ENCODE results near the gene FER1L5. TPM values are rescaled to one million over a fixed set of nuclear protein-coding genes. Genes with fewer than 3 reads are reported as not detected.

Gene FER1L5
- total RNA-seq, 4 donors from 2014 or later: not detected

DNA sequence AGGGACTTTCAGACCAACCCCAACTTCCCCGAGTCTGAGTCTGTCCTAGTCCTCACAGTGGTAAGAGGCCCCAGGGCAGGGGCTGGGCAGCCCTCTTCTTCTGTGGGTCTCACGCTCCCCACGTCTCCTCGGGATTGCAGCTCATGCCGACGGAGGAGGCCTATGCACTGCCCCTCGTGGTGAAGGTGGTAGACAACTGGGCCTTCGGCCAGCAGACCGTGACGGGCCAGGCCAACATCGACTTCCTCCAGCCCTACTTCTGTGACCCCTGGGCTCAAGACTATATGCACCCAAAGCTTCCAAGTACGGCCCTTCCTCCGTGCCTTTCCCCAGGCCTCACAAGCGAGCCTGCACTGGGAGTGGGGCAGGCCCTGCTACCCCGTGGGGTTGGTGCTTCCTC is 53.0 kb downstream of the FER1L5 start:
- Histone ChIP-seq H3K27me3 (no peaks in the 10 kb centered on the region), H3K9me3 (no peaks in the 10 kb centered on the region), H3K36me3 (peaks cover 0 to 9% of the 10 kb centered on the region in 2 donors), H3K27ac (no peak overlapping the region), H3K4me3 (no peak overlapping the region), H3K4me1 (no peaks in the 10 kb centered on the region)
- ATAC-seq: no peak
- TF ChIP-seq POLR2A (IDR thresholded peaks at IDR 0.05) (no peak), POLR2AphosphoS5 (IDR thresholded peaks at IDR 0.05) (no peak), EP300 (IDR thresholded peaks at IDR 0.05) (no peak)
- TF ChIP-seq, protein P1, sequence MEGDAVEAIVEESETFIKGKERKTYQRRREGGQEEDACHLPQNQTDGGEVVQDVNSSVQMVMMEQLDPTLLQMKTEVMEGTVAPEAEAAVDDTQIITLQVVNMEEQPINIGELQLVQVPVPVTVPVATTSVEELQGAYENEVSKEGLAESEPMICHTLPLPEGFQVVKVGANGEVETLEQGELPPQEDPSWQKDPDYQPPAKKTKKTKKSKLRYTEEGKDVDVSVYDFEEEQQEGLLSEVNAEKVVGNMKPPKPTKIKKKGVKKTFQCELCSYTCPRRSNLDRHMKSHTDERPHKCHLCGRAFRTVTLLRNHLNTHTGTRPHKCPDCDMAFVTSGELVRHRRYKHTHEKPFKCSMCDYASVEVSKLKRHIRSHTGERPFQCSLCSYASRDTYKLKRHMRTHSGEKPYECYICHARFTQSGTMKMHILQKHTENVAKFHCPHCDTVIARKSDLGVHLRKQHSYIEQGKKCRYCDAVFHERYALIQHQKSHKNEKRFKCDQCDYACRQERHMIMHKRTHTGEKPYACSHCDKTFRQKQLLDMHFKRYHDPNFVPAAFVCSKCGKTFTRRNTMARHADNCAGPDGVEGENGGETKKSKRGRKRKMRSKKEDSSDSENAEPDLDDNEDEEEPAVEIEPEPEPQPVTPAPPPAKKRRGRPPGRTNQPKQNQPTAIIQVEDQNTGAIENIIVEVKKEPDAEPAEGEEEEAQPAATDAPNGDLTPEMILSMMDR (IDR thresholded peaks at IDR 0.05): no peak
- no CpG with 5 or more reads among the region's 15 CpGs for WGBS, 2 donors (ENCODE audit: low coverage in 1 of 2)

DNA sequence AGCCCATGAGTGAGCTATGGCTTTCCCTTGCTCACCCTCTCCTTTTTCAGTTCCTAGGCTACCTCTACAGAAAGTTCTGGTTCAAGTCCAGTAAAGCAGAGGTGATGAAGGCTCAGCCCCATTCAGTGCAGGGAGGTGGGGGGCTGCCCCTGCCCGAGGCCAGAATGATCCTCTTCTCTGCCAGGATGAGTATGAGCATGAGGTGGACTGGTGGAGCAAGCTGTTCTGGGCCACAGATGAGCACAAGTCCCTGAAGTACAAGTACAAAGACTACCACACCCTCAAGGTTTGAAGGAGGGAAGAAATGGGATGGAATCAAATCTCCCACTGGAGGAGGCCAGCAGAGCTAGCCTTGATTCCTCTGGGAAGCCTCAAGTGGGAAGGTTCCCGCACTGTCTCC is 54.9 kb downstream of the FER1L5 start:
- peaks cover 0 to 26% of the 10 kb centered on the region in 2 donors for H3K36me3 ChIP-seq
- WGBS, 2 donors (ENCODE audit: low coverage in 1 of 2): no CpG with 5 or more reads among the region's 2 CpGs
- no peak overlapping the region for H3K4me3 ChIP-seq
- no peak for ATAC-seq
- H3K9me3 ChIP-seq: no peaks in the 10 kb centered on the region
- no peaks in the 10 kb centered on the region for H3K27me3 ChIP-seq
- TF ChIP-seq EP300 (IDR thresholded peaks at IDR 0.05) (no peak), POLR2A (IDR thresholded peaks at IDR 0.05) (no peak), POLR2AphosphoS5 (IDR thresholded peaks at IDR 0.05) (no peak)
- TF ChIP-seq, protein P1 (IDR thresholded peaks at IDR 0.05): no peak
- no peaks in the 10 kb centered on the region for H3K4me1 ChIP-seq
- no peak overlapping the region for H3K27ac ChIP-seq

DNA sequence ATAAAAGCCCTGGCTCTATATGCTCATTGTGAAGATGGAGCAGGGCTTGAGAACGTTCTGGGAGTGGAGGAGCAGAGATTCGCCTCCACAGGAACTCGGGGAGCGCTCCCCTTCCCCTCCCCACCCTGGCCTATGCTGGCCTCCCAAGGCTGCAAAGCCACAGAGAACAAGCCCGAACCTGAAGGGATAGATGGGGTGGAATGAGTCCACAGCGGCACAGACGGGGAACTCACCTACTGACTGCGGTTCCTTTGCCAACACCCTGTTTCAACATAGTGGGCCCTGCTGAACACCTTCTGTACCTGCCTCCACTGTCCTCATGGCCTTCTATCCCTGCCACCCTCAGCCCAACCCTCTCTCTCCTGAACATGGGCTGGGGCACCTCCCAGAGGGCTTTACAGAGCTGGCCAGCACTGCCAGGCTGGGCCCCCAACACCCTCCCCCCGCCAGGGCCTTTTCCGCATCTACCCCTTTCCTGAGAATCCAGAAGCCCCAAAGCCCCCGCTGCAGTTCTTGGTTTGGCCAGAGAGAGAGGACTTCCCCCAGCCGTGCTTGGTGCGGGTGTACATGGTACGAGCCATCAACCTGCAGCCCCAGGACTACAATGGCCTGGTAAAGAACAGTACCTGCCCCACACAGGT is 55.8 kb downstream of the FER1L5 start:
- Histone ChIP-seq H3K27me3 (no peaks in the 10 kb centered on the region), H3K4me1 (no peaks in the 10 kb centered on the region), H3K9me3 (no peaks in the 10 kb centered on the region), H3K36me3 (peaks cover 0 to 35% of the 10 kb centered on the region in 2 donors), H3K27ac (no peak overlapping the region), H3K4me3 (no peak overlapping the region)
- TF ChIP-seq POLR2A (IDR thresholded peaks at IDR 0.05) (no peak), POLR2AphosphoS5 (IDR thresholded peaks at IDR 0.05) (no peak)
- TF ChIP-seq, protein P1 (IDR thresholded peaks at IDR 0.05): no peak
- no peak for ATAC-seq
- 100% methylated on average over 2 of the region's 14 CpGs; no CpG with 5 or more reads in 1 of the 2 donors for WGBS, 2 donors (ENCODE audit: low coverage in 1 of 2)

DNA sequence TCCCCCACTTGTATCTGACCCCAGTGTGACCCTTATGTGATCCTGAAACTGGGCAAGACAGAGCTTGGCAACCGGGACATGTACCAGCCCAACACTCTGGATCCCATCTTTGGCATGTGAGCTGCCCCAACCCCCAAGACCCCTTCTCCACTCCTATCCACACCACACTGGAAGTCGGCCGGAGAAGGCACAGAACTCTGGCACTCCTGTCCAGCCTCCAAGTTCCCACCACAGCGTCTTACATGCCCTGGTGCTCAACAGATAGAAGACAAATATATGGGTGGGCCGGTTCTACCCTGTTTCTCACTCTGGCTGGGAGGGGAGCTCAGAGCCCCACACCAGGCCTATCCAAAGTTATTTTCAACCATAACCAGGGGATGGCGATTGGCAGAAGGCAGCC is 56.5 kb downstream of the FER1L5 start:
- H3K27me3 ChIP-seq: no peaks in the 10 kb centered on the region
- H3K27ac ChIP-seq: no peak overlapping the region
- H3K4me1 ChIP-seq: no peaks in the 10 kb centered on the region
- ATAC-seq: no peak
- H3K4me3 ChIP-seq: no peak overlapping the region
- WGBS, 2 donors (ENCODE audit: low coverage in 1 of 2): 100% methylated on average over 1 of the region's 6 CpGs; no CpG with 5 or more reads in 1 of the 2 donors
- no peaks in the 10 kb centered on the region for H3K9me3 ChIP-seq
- peaks cover 0 to 39% of the 10 kb centered on the region in 2 donors for H3K36me3 ChIP-seq
- TF ChIP-seq POLR2A (IDR thresholded peaks at IDR 0.05) (no peak), POLR2AphosphoS5 (IDR thresholded peaks at IDR 0.05) (no peak), EP300 (IDR thresholded peaks at IDR 0.05) (no peak)
- TF ChIP-seq, protein P1 (IDR thresholded peaks at IDR 0.05): no peak

DNA sequence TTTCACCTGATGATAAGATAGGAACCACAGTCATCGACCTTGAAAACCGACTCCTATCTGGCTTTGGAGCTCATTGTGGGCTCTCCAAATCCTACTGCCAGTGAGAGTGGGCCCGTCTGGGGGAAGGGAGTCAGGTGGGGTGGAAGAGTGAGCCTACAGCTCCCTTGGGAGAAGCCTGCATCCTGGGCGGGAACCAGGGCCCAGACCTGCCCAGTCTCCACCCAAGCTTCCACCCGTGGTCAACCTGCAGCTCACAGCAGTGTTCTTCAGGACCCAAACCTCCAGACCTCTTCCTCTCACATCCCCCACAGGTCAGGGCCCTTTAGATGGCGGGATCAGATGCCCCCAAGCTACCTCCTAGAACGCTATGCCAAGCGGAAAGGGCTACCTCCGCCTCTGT is 57.1 kb downstream of the FER1L5 start:
- Histone ChIP-seq H3K9me3 (no peaks in the 10 kb centered on the region), H3K27ac (no peak overlapping the region), H3K4me3 (no peak overlapping the region), H3K36me3 (peaks cover 0 to 44% of the 10 kb centered on the region in 2 donors), H3K4me1 (no peaks in the 10 kb centered on the region), H3K27me3 (no peaks in the 10 kb centered on the region)
- 88 to 93% methylated on average over 3 of the region's 9 CpGs for WGBS, 2 donors (ENCODE audit: low coverage in 1 of 2)
- no peak for ATAC-seq
- TF ChIP-seq, protein P1 (IDR thresholded peaks at IDR 0.05): no peak
- TF ChIP-seq POLR2A (IDR thresholded peaks at IDR 0.05) (no peak), EP300 (IDR thresholded peaks at IDR 0.05) (no peak), POLR2AphosphoS5 (IDR thresholded peaks at IDR 0.05) (no peak)
